Body of pancreas (tissue), 4 donors: Measurements from ENCODE around the gene ANXA10. TPM values are rescaled to one million over a fixed set of nuclear protein-coding genes. Genes with fewer than 3 reads are reported as not detected.

ENCODE experiments used
- ATAC-seq: fragments of 150-250 bp; one replicate; pipeline ENCODE4 v1.9.1; 2016
- DNase-seq, 4 donors: peaks; one replicate each; pipeline ENCODE4 v3.0.0-alpha.2; 2019
- H3K27ac ChIP-seq, 4 donors: fragments of 200-600 bp; sonication (generic); 1 replicate in 3 of 4; 2 replicates in 1 of 4; pipeline versions ENCODE4 v1.5.1 to v1.6.1; 2016 to 2019; ENCODE audit warnings: mild to moderate bottlenecking in 1 of 4, mixed read lengths in 1 of 4, moderate library complexity in 1 of 4
- H3K27me3 ChIP-seq, 2 donors: fragments of 200-600 bp; sonication (generic); one replicate each; pipeline ENCODE4 v1.6.0; 2016; ENCODE audit warnings: mild to moderate bottlenecking in 1 of 2
- H3K36me3 ChIP-seq, 2 donors: fragments of 200-600 bp; sonication (generic); replicated peaks in 1 of 2; 2 replicates each; pipeline ENCODE4 v1.5.1; 2016; ENCODE audit warnings: low read depth in 2 of 2; ENCODE audit not compliant: insufficient read depth in 1 of 2
- H3K4me1 ChIP-seq: fragments of 200-600 bp; sonication (generic); one replicate; pipeline ENCODE4 v1.6.0; 2016
- H3K4me3 ChIP-seq, 2 donors: fragments of 200-600 bp; sonication (generic); 1 replicate in 1 of 2; 2 replicates in 1 of 2; pipeline ENCODE4 v1.5.1; 2016 to 2019
- H3K9me3 ChIP-seq, 3 donors: fragments of 200-600 bp; sonication (generic); 1 replicate in 2 of 3; 2 replicates in 1 of 3; pipeline ENCODE4 v1.5.1; 2016
- POLR2A ChIP-seq, 3 donors: fragments of 450-650 bp; IDR thresholded peaks; one replicate each; pipeline ENCODE4 v1.6.1; 2016; ENCODE audit warnings: antibody characterized with exemption in 3 of 3, mild to moderate bottlenecking in 2 of 3
- WGBS, 2 donors: methylation state at CpG; one replicate each; pipeline ENCODE4 v1.1.5; 2017; 5-methylcytosine and 5-hydroxymethylcytosine counted together
- intact Hi-C: fragments of 100-400 bp; cut with DNase I; formaldehyde crosslinking; loops from one replicate; pipeline ENCODE4 v1.15.1; 2023
- total RNA-seq, 2 donors: library from RNA; depleted of rRNA; stranded (reverse); fragments of >200 nt; gene quantifications; one replicate each; pipeline ENCODE4 v1.1.0, GENCODE V29; 2016
- TF ChIP-seq, protein P1 (sequence below), 7 experiments: fragments of 450-650 bp in 4 of 7; fragments of 200-600 bp in 3 of 7; sonication (generic) in 3 of 7; IDR thresholded peaks; one replicate each; pipeline ENCODE4 v1.5.1; 2016 to 2019; ENCODE audit warnings: antibody characterized with exemption in 7 of 7

Gene ANXA10
- total RNA-seq, 2 donors from 2014 or later: 14.0 TPM; not detected in 1

- Histone ChIP-seq H3K9me3 (peaks cover 0 to 4% (median 0%) of the 10 kb centered on the region in 3 donors), H3K4me3 (no peak overlapping the region), H3K36me3 (no peaks in the 10 kb centered on the region), H3K27me3 (no peaks in the 10 kb centered on the region), H3K4me1 (no peaks in the 10 kb centered on the region), H3K27ac (no peak overlapping the region)
- TF ChIP-seq, protein P1, sequence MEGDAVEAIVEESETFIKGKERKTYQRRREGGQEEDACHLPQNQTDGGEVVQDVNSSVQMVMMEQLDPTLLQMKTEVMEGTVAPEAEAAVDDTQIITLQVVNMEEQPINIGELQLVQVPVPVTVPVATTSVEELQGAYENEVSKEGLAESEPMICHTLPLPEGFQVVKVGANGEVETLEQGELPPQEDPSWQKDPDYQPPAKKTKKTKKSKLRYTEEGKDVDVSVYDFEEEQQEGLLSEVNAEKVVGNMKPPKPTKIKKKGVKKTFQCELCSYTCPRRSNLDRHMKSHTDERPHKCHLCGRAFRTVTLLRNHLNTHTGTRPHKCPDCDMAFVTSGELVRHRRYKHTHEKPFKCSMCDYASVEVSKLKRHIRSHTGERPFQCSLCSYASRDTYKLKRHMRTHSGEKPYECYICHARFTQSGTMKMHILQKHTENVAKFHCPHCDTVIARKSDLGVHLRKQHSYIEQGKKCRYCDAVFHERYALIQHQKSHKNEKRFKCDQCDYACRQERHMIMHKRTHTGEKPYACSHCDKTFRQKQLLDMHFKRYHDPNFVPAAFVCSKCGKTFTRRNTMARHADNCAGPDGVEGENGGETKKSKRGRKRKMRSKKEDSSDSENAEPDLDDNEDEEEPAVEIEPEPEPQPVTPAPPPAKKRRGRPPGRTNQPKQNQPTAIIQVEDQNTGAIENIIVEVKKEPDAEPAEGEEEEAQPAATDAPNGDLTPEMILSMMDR (IDR thresholded peaks at IDR 0.05): no peak
- TF ChIP-seq POLR2A (IDR thresholded peaks at IDR 0.05): no peak
- intact Hi-C loops: loop anchor here (10.0 kb wide), 1 partner anchor 1050 kb away; no protein-coding TSS in a partner anchor
- ATAC-seq (no peak), DNase-seq (no peak)
- 89 to 91% methylated on average over 4 of the region's 4 CpGs for WGBS, 2 donors
These were observed 17.5 kb upstream of the ANXA10 start for GRCh38 chr4:168074861-168075260.

DNA sequence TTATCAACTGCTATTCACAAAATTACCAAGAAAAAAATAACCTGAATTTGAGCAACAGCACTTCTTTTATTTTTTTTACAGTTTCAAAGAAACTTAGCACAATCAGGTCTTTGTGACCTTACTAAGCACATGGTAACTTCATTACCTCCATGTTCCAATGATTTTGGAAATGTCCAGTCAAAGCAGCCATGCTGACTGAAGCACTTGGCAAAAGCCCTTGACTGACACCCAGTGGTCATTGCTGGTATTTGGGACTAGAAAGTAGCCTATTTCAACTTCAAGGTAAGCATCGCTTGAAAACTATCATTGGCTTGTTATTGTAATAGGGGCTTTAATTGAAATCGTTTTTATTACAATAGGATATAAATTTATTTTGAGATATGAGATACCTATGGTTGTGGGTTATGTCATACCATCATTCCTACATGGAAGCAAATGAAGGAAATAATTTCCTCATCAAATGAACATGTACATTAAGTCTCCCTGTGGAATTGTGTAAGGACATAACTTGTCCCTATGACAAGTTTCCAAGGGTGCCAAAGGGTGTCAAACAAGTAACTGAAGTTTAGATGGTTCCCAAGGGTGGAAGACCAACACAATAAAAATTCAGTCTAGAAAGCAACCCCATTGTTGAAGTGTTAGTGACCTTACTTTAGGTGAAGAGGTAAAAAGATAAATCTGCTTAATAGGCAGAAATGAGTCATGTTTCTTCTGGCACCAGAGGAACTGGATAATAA, 15.2 kb upstream of the ANXA10 start:
- Histone ChIP-seq H3K27ac (no peak overlapping the region), H3K4me1 (no peaks in the 10 kb centered on the region), H3K27me3 (no peaks in the 10 kb centered on the region), H3K9me3 (peaks cover 0 to 4% (median 0%) of the 10 kb centered on the region in 3 donors), H3K36me3 (no peaks in the 10 kb centered on the region), H3K4me3 (no peak overlapping the region)
- DNase-seq: peak; percentile 68 to 78 (median 74)
- peak; percentile 83 for ATAC-seq
- TF ChIP-seq POLR2A (IDR thresholded peaks at IDR 0.05): no peak
- TF ChIP-seq, protein P1 (IDR thresholded peaks at IDR 0.05): peak; percentile 78 to 91 (median 82)
- intact Hi-C loops: loop anchor here (10.0 kb wide), 1 partner anchor 1052 kb away; no protein-coding TSS in a partner anchor
- WGBS, 2 donors: 2 to 6% methylated on average over 2 of the region's 2 CpGs

DNA sequence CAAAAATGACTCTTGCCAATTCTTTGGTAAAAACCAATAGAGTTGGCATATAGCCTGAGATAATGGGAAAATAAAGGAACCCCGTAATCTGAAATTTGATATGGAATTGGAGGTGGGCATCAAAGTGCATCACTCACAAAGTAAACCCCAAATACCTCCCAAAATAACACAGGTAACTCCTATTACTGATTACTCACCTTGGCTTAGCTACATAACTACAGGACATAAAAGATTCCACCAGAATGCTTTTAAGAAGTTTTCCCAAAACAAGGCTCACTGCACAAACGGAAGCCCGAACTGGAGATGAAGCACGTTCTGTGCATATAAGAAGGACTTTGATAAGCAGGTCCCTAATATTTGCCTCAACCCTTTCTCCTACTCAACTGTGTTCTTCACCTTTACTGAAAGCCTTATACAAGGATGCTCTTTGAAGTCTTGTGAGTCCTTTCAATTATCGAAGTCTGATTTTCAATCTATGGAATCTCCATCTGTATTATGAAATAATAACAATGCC, 14.6 kb upstream of the ANXA10 start:
- H3K27me3 ChIP-seq: no peaks in the 10 kb centered on the region
- 35 to 50% methylated on average over 5 of the region's 5 CpGs for WGBS, 2 donors
- intact Hi-C loops: loop anchor here (10.0 kb wide), 1 partner anchor 1053 kb away; no protein-coding TSS in a partner anchor
- H3K4me3 ChIP-seq: no peak overlapping the region
- H3K9me3 ChIP-seq: peaks cover 0 to 4% (median 0%) of the 10 kb centered on the region in 3 donors
- DNase-seq: no peak
- no peaks in the 10 kb centered on the region for H3K36me3 ChIP-seq
- TF ChIP-seq, protein P1 (IDR thresholded peaks at IDR 0.05): no peak
- no peak for TF ChIP-seq POLR2A (IDR thresholded peaks at IDR 0.05)
- H3K27ac ChIP-seq: no peak overlapping the region
- no peak for ATAC-seq
- no peaks in the 10 kb centered on the region for H3K4me1 ChIP-seq

DNA sequence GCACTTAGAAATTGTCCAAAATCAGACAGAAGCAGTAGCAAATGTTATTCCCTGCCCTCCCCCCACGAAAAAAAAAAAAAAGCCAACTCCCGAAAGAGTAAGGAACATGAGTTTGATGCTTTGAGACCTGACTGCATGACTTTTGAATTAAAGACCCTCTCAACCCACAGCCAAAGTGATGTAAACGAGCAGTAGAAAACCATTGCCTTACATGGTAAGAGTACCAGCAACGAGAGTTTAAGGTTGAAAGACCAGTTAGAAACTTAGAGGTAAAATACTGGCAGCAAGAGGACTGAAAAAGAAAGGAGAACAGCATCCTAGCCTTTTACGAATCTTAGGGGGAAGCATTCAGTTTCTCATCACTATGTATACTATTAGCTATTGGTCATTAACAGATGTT, 10.0 kb upstream of the ANXA10 start:
- Histone ChIP-seq H3K4me1 (no peaks in the 10 kb centered on the region), H3K4me3 (no peak overlapping the region), H3K27ac (no peak overlapping the region), H3K36me3 (no peaks in the 10 kb centered on the region), H3K27me3 (no peaks in the 10 kb centered on the region), H3K9me3 (peaks cover 0 to 4% (median under 1%) of the 10 kb centered on the region in 3 donors)
- ATAC-seq (no peak), DNase-seq (no peak)
- WGBS, 2 donors: 62 to 73% methylated on average over 5 of the region's 5 CpGs
- intact Hi-C loops: no loop called here
- TF ChIP-seq POLR2A (IDR thresholded peaks at IDR 0.05): no peak
- TF ChIP-seq, protein P1 (IDR thresholded peaks at IDR 0.05): no peak
